GM21786 (cell line): ENCODE measurements around the gene SPAG4.

Experiments used
- ATAC-seq: cut with Tn5 transposase; IDR thresholded peaks from one replicate; pipeline ENCODE4 v1.9.1; 2021; ENCODE audit not compliant: unreplicated experiment

SPAG4 gene

GRCh38 chr20:35598899-35599775 is 16.5 kb upstream of the SPAG4 start:
- ATAC-seq = no peak

GRCh38 chr20:35599776-35600120 is 15.9 kb upstream of the SPAG4 start:
- no peak for ATAC-seq

- no peak for ATAC-seq
Observed at GRCh38 chr20:35600176-35600992, 15.2 kb upstream of the SPAG4 start.

- ATAC-seq = no peak
Observed at GRCh38 chr20:35600993-35601973, 14.3 kb upstream of the SPAG4 start.

GRCh38 chr20:35601990-35602389 is 13.6 kb upstream of the SPAG4 start:
- no peak for ATAC-seq

- ATAC-seq = no peak
Observed at GRCh38 chr20:35602851-35603495, 12.7 kb upstream of the SPAG4 start.

- no peak for ATAC-seq
Observed at GRCh38 chr20:35603695-35604448, 11.8 kb upstream of the SPAG4 start.

- ATAC-seq = no peak
Observed at GRCh38 chr20:35604449-35604747, 11.2 kb upstream of the SPAG4 start.

GRCh38 chr20:35606127-35606526 is 9.5 kb upstream of the SPAG4 start:
- no peak for ATAC-seq

GRCh38 chr20:35607003-35607735 is 8.5 kb upstream of the SPAG4 start:
- ATAC-seq = no peak

GRCh38 chr20:35610833-35611427 is 4.7 kb upstream of the SPAG4 start:
- ATAC-seq = no peak

GRCh38 chr20:35611482-35611881 is 4.1 kb upstream of the SPAG4 start:
- no peak for ATAC-seq

- no peak for ATAC-seq
Observed at GRCh38 chr20:35616465-35617396, 1.1 kb downstream of the SPAG4 start.

- no peak for ATAC-seq
Observed at GRCh38 chr20:35617397-35618262, 2.0 kb downstream of the SPAG4 start.

GRCh38 chr20:35618263-35619131 is 2.9 kb downstream of the SPAG4 start:
- ATAC-seq = no peak
